A549 (cell line): ENCODE measurements around the gene ALKBH1. TPM values are rescaled to one million over a fixed set of nuclear protein-coding genes. Genes with fewer than 3 reads are reported as not detected.
"Not testable (repeated sequence)": the region's sequence is repeated elsewhere in the genome, so short reads cannot be mapped to it uniquely, and the experiment has no call there.

Source experiments
- ATAC-seq, 2 experiments: fragments of 200-7000 bp in 1 of 2; fragments of >200 bp in 1 of 2; cut with Nextera tagmentation in 1 of 2; cut with Tn5 transposase in 1 of 2; 3 replicates each; pipeline versions ENCODE4 v1.8.0 to v1.9.1; 2018 to 2020; ENCODE audit warnings: mild to moderate bottlenecking in 1 of 2, moderate library complexity in 1 of 2
- CTCF ChIA-PET: fragments of 300-600 bp; sonication (Branson Sonifier 250); formaldehyde crosslinking; extraction: SDS; loops from one replicate; lab custom pipeline; 2021; ENCODE audit warnings: antibody characterized with exemption, inconsistent platforms; lab: Yijun Ruan, JAX
- POLR2A ChIA-PET: fragments of 350-600 bp; formaldehyde crosslinking; extraction: SDS; loops from one replicate; lab custom pipeline; 2021; ENCODE audit warnings: antibody characterized with exemption, inconsistent platforms; lab: Yijun Ruan, JAX
- DNase-seq, 2 experiments: peaks; one replicate each; pipeline versions ENCODE4 v3.0.0 to v3.0.0-alpha.2; 2011 to 2016; ENCODE audit warnings: low read depth in 1 of 2, low spot score in 1 of 2
- FAIRE-seq: peaks from 2 replicates; lab custom pipeline; 2011; peaks lifted over from hg19 to GRCh38; lab: Jason Lieb, UNC
- H3K27ac ChIP-seq, 2 experiments: fragments of >200 bp; sonication (Bioruptor Twin); formaldehyde crosslinking; 3 replicates each; pipeline ENCODE4 v1.5.1; 2016 to 2017
- H3K4me1 ChIP-seq: fragments of >200 bp; sonication (Bioruptor Twin); formaldehyde crosslinking; 3 replicates; pipeline ENCODE4 v1.6.1; 2016
- H3K4me2 ChIP-seq: fragments of >200 bp; sonication (Bioruptor Twin); formaldehyde crosslinking; 3 replicates; pipeline ENCODE4 v1.6.1; 2016
- H3K4me3 ChIP-seq: fragments of >200 bp; sonication (Bioruptor Twin); formaldehyde crosslinking; 3 replicates; pipeline ENCODE4 v1.5.1; 2016
- H3K9me3 ChIP-seq: fragments of >200 bp; sonication (Bioruptor Twin); formaldehyde crosslinking; 3 replicates; pipeline ENCODE4 v1.6.1; 2016
- BHLHE40 ChIP-seq: IDR thresholded peaks from 2 replicates; pipeline ENCODE4 v1.6.1; 2012; ENCODE audit warnings: low read depth, low read length, inconsistent platforms
- CBX8 ChIP-seq: fragments of 200-600 bp; sonication (generic); IDR thresholded peaks from 2 replicates; pipeline ENCODE4 v1.6.1; 2016
- CHD4 ChIP-seq: fragments of 200-600 bp; sonication (generic); IDR thresholded peaks from 2 replicates; pipeline ENCODE4 v1.6.1; 2016; ENCODE audit warnings: antibody characterized with exemption, mild to moderate bottlenecking, borderline replicate concordance
- EHF ChIP-seq: fragments of 250-450 bp; sonication (Bioruptor Pico); IDR thresholded peaks from 2 replicates; pipeline ENCODE4 v1.5.0; 2020; ENCODE audit warnings: mild to moderate bottlenecking
- EP300 ChIP-seq, 2 experiments: fragments of >200 bp; sonication (Bioruptor Twin); formaldehyde crosslinking; IDR thresholded peaks; 2 replicates in 1 of 2; 3 replicates in 1 of 2; pipeline ENCODE4 v1.6.1; 2016 to 2017
- ESRRA ChIP-seq: fragments of 150-350 bp; IDR thresholded peaks from 2 replicates; pipeline ENCODE4 v1.6.1; 2014; ENCODE audit warnings: mild to moderate bottlenecking, low read length, borderline replicate concordance
- FOXS1 ChIP-seq: fragments of 250-450 bp; sonication (Bioruptor Pico); IDR thresholded peaks from 2 replicates; pipeline ENCODE4 v1.5.0; 2020; ENCODE audit warnings: mild to moderate bottlenecking, moderate library complexity
- GATA3 ChIP-seq: IDR thresholded peaks from 2 replicates; pipeline ENCODE4 v1.6.1; 2012; ENCODE audit warnings: borderline replicate concordance
- HOXB5 ChIP-seq: fragments of 250-450 bp; sonication (Bioruptor Pico); IDR thresholded peaks from 2 replicates; pipeline ENCODE4 v1.5.0; 2020; ENCODE audit warnings: mild to moderate bottlenecking, moderate library complexity
- JUN ChIP-seq, 2 experiments: fragments of >200 bp; sonication (Bioruptor Twin); formaldehyde crosslinking; IDR thresholded peaks; 2 replicates in 1 of 2; 3 replicates in 1 of 2; pipeline ENCODE4 v1.6.1; 2016 to 2017
- KDM5A ChIP-seq: fragments of 200-600 bp; sonication (generic); IDR thresholded peaks from 2 replicates; pipeline ENCODE4 v1.6.1; 2016; ENCODE audit warnings: antibody characterized with exemption, mild to moderate bottlenecking
- NR3C1 ChIP-seq: fragments of >200 bp; sonication (Bioruptor Twin); formaldehyde crosslinking; IDR thresholded peaks from 3 replicates; pipeline ENCODE4 v1.6.1; 2017
- RAD21 ChIP-seq, 2 experiments: fragments of >200 bp in 1 of 2; sonication (Bioruptor Twin) in 1 of 2; formaldehyde crosslinking in 1 of 2; IDR thresholded peaks in 1 of 2; conservative IDR thresholded peaks in 1 of 2; 2 replicates in 1 of 2; 3 replicates in 1 of 2; pipeline ENCODE4 v1.6.1; 2012 to 2018; ENCODE audit warnings: inconsistent platforms in 1 of 2
- RCOR1 ChIP-seq: fragments of 150-350 bp; IDR thresholded peaks from 2 replicates; pipeline ENCODE4 v1.6.1; 2014; ENCODE audit warnings: antibody characterized with exemption, low read length, low read depth
- RFX5 ChIP-seq: fragments of 450-650 bp; IDR thresholded peaks from 2 replicates; pipeline ENCODE4 v1.7.1; 2014; ENCODE audit warnings: antibody characterized with exemption, mild to moderate bottlenecking, moderate library complexity
- RNF2 ChIP-seq: fragments of 200-600 bp; sonication (generic); IDR thresholded peaks from 2 replicates; pipeline ENCODE4 v1.6.1; 2016; ENCODE audit warnings: low read depth, mild to moderate bottlenecking, antibody characterized with exemption, moderate library complexity, borderline replicate concordance
- TP53 ChIP-seq: fragments of 250-450 bp; sonication (Bioruptor Pico); IDR thresholded peaks from 2 replicates; pipeline ENCODE4 v1.5.0; 2021; ENCODE audit warnings: mild to moderate bottlenecking, moderate library complexity
- ZFP36 ChIP-seq: fragments of 450-650 bp; IDR thresholded peaks from 2 replicates; pipeline ENCODE4 v1.6.1; 2014; ENCODE audit warnings: borderline replicate concordance; ENCODE audit not compliant: partially characterized antibody
- WGBS: methylation state at CpG from one replicate; pipeline ENCODE4 v1.1.6; 2017; ENCODE audit errors: missing lambda C conversion rate; 5-methylcytosine and 5-hydroxymethylcytosine counted together
- polyA plus RNA-seq, 4 experiments: library from polyadenylated mRNA; depleted of rRNA in 3 of 4; stranded (reverse); fragments of >200 nt; fragmentation: RNase III in 1 of 4; extraction: RNeasy Plus Mini Kit Qiagen cat#74134 plus additional on column Dnase treatment in 1 of 4; gene quantifications; 2 replicates in 3 of 4; 3 replicates in 1 of 4; pipeline ENCODE4 v1.2.3, GENCODE V29; 2011 to 2017
- TF ChIP-seq, protein P1 (sequence below): fragments of 450-650 bp; IDR thresholded peaks from 2 replicates; pipeline ENCODE4 v1.6.1; 2014; ENCODE audit warnings: antibody characterized with exemption
- TF ChIP-seq, protein P2 (sequence below): fragments of 150-350 bp; IDR thresholded peaks from 2 replicates; pipeline ENCODE4 v1.6.1; 2014; ENCODE audit warnings: low read depth, mild to moderate bottlenecking, low read length
- TF ChIP-seq, protein P3 (sequence below): IDR thresholded peaks from 2 replicates; pipeline ENCODE4 v1.6.1; 2012

Gene ALKBH1
- polyA plus RNA-seq, 2 of the 4 experiments (the other 2 are of a cell fraction) = 11.9 to 24.1 TPM

DNA sequence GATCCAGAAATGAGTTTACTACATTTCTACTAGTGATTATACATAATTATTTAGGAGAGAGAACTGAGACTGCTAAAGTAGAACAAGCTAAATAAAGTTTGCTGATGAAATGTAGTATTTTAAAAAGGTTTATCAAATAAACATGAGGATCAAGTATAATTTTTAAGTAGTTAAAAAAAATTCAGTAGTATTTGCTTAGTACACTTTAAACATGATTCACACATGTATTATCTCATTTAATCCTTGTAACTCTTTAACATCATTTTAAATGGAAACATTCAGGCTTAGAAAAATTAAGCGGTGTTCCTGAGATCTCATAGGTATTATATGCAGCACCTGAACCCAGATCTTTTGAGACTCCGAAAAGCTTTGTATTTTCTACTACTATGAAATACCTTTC is 44.4 kb upstream of the ALKBH1 start:
- H3K4me3 ChIP-seq = no peak overlapping the region
- FAIRE-seq = no peak
- no peak for ATAC-seq
- H3K4me2 ChIP-seq = no peak overlapping the region
- no peak overlapping the region for H3K27ac ChIP-seq
- no peaks in the 10 kb centered on the region for H3K9me3 ChIP-seq
- no peak for DNase-seq
- POLR2A ChIA-PET = interaction anchor here (1.0 kb wide), 1 partner anchor 8 kb away, joined by 5 read pairs; the partner anchor contains the start of gene SNW1
- WGBS = 89% methylated on average over 2 of the region's 2 CpGs
- no peak for TF ChIP-seq EP300 (IDR thresholded peaks at IDR 0.05)
- TF ChIP-seq JUN (IDR thresholded peaks at IDR 0.05) = no peak
- TF ChIP-seq GATA3 = no peak
- TF ChIP-seq ZFP36 = no peak
- TF ChIP-seq, protein P1, sequence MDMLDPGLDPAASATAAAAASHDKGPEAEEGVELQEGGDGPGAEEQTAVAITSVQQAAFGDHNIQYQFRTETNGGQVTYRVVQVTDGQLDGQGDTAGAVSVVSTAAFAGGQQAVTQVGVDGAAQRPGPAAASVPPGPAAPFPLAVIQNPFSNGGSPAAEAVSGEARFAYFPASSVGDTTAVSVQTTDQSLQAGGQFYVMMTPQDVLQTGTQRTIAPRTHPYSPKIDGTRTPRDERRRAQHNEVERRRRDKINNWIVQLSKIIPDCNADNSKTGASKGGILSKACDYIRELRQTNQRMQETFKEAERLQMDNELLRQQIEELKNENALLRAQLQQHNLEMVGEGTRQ = no peak
- no peak for TF ChIP-seq FOXS1
- no peak for TF ChIP-seq BHLHE40
- no peak for TF ChIP-seq RAD21 (conservative IDR thresholded peaks at IDR 0.05 in 1 of 2, IDR thresholded peaks at IDR 0.05 in 1 of 2)
- TF ChIP-seq EHF = no peak
- TF ChIP-seq RCOR1 = no peak
- TF ChIP-seq RFX5 = no peak
- no peak for TF ChIP-seq ESRRA
- TF ChIP-seq, protein P2, sequence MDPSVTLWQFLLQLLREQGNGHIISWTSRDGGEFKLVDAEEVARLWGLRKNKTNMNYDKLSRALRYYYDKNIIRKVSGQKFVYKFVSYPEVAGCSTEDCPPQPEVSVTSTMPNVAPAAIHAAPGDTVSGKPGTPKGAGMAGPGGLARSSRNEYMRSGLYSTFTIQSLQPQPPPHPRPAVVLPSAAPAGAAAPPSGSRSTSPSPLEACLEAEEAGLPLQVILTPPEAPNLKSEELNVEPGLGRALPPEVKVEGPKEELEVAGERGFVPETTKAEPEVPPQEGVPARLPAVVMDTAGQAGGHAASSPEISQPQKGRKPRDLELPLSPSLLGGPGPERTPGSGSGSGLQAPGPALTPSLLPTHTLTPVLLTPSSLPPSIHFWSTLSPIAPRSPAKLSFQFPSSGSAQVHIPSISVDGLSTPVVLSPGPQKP = no peak
- TF ChIP-seq HOXB5 = no peak
- H3K4me1 ChIP-seq = no peaks in the 10 kb centered on the region
- CTCF ChIA-PET = interaction anchor here (1.0 to 2.9 kb wide), 4 partner anchors 9 to 402 kb away, joined by 3 to 14 read pairs (median 4); partner anchors contain the start of gene SNW1

DNA sequence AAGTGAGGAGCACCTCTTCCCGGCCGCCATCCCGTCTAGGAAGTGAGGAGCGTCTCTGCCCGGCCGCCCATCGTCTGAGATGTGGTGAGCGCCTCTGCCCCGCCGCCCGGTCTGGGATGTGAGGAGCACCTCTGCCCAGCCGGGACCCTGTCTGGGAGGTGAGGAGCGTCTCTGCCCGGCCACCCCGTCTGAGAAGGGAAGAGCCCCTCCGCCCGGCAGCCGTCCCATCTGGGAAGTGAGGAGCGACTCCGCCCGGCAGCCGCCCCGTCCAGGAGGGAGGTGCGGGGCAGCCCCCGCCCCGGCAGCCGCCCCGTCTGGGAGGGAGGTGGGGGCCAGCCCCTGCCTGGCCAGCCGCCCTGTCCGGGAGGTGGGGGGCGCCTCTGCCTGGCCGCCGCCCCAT is 39.6 kb upstream of the ALKBH1 start:
- CTCF ChIA-PET, POLR2A ChIA-PET, ATAC-seq, H3K4me3 ChIP-seq, DNase-seq, FAIRE-seq, H3K4me1 ChIP-seq, H3K9me3 ChIP-seq, H3K27ac ChIP-seq, H3K4me2 ChIP-seq: not testable (repeated sequence)
- WGBS = 87% methylated on average over 9 of the region's 33 CpGs

DNA sequence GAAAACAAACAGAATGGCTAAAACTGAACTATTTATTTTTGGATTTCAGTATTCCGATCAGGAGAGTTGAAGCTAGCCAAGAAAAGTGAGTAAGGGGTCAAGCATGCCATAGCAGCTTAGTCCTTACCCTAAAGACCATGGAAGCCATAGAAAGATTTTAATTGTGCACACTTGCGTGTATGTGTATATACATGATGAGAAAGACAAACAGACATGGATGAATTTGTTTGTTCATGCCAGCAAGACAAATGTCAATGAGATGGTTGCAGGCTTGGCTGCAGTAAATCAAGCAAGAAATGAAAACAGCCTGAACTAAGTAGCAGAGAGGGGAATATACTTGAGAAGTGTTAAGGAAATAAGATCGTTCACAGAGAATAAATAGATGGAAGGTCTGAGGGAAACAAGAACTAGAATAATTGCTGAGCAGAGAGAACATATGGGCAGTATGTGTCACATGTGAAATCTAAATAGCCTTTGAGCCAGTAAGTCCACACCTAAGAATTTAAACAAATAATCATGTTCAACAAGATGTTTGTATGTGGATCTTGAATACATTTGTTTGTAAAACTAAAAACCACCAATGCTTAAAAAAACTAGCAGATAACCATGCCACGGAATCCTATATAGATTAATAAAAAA is 38.4 kb upstream of the ALKBH1 start:
- WGBS = 40% methylated on average over 4 of the region's 4 CpGs
- FAIRE-seq (no peak), ATAC-seq (peak in 1 of 2 experiments; percentile 76; a peak in 3 of 6 replicates), DNase-seq (peak in 1 of 2 experiments; percentile 24)
- POLR2A ChIA-PET = no interaction called here
- Histone ChIP-seq H3K4me1 (no peaks in the 10 kb centered on the region), H3K9me3 (no peaks in the 10 kb centered on the region), H3K4me3 (no peak overlapping the region), H3K4me2 (no peak overlapping the region), H3K27ac (no peak overlapping the region)
- CTCF ChIA-PET = interaction anchor here (0.6 kb wide), 1 partner anchor 368 kb away, joined by 3 read pairs; no protein-coding TSS in a partner anchor
- TF ChIP-seq CBX8 (no peak), EP300 (IDR thresholded peaks at IDR 0.05) (no peak), NR3C1 (no peak), KDM5A (no peak), CHD4 (no peak), EHF (no peak), RAD21 (conservative IDR thresholded peaks at IDR 0.05 in 1 of 2, IDR thresholded peaks at IDR 0.05 in 1 of 2) (no peak), RNF2 (no peak), TP53 (CRISPR knock-in tag) (no peak)
- TF ChIP-seq, protein P1 = no peak
- TF ChIP-seq, protein P3, sequence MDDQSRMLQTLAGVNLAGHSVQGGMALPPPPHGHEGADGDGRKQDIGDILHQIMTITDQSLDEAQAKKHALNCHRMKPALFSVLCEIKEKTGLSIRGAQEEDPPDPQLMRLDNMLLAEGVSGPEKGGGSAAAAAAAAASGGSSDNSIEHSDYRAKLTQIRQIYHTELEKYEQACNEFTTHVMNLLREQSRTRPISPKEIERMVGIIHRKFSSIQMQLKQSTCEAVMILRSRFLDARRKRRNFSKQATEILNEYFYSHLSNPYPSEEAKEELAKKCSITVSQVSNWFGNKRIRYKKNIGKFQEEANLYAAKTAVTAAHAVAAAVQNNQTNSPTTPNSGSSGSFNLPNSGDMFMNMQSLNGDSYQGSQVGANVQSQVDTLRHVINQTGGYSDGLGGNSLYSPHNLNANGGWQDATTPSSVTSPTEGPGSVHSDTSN = no peak
